PC-3 (cell line): ENCODE data around the gene SNAPC2. TPM values are rescaled to one million over a fixed set of nuclear protein-coding genes. Genes with fewer than 3 reads are reported as not detected.
A peak's percentile ranks its signal among the peaks of the same experiment; 100 is the strongest.

ENCODE experiments used
- ATAC-seq: fragments of 200-7000 bp; cut with Tn5 transposase; 2 replicates; pipeline ENCODE4 v1.9.1; 2020; ENCODE audit warnings: mild to moderate bottlenecking, moderate library complexity
- BruUV-seq: library from RNA; stranded (reverse); fragments of 400-500 nt; replicated peaks from 2 replicates; lab custom pipeline; 2021; lab: Mats Ljungman, UMichigan
- CTCF ChIA-PET: fragments of 300-600 bp; sonication (Branson Sonifier 250); formaldehyde crosslinking; loops from one replicate; lab custom pipeline; 2022; ENCODE audit warnings: antibody characterized with exemption; lab: Charles Lee
- POLR2A ChIA-PET: fragments of 300-600 bp; sonication (Branson Sonifier 250); formaldehyde crosslinking; loops from one replicate; lab custom pipeline; 2022; ENCODE audit warnings: antibody characterized with exemption; ENCODE audit not compliant: unreplicated experiment; lab: Charles Lee
- DNase-seq: peaks from one replicate; pipeline ENCODE4 v3.0.0-alpha.2; 2015
- H2AFZ ChIP-seq: fragments of 300-600 bp; sonication (generic); 2 replicates; pipeline ENCODE4 v1.6.0; 2016; ENCODE audit warnings: antibody characterized with exemption, low read length
- H3F3A ChIP-seq: fragments of 300-600 bp; sonication (generic); one replicate; pipeline ENCODE4 v1.6.0; 2017; ENCODE audit warnings: antibody characterized with exemption, low read length, control low read depth, mild to moderate bottlenecking; ENCODE audit not compliant: unreplicated experiment
- H3K27ac ChIP-seq: fragments of 300-600 bp; sonication (generic); 2 replicates; pipeline ENCODE4 v1.5.1; 2016; ENCODE audit warnings: mild to moderate bottlenecking, low read length
- H3K27me3 ChIP-seq: fragments of 300-600 bp; sonication (generic); 2 replicates; pipeline ENCODE4 v1.6.1; 2016; ENCODE audit warnings: low read length, mixed read lengths
- H3K36me3 ChIP-seq: fragments of 300-600 bp; sonication (generic); 2 replicates; pipeline ENCODE4 v1.6.1; 2016; ENCODE audit warnings: low read depth, mixed run types, low read length, mixed read lengths
- H3K4me1 ChIP-seq: fragments of 300-600 bp; sonication (generic); 2 replicates; pipeline ENCODE4 v1.5.1; 2016; ENCODE audit warnings: low read length; ENCODE audit not compliant: insufficient read depth
- H3K4me2 ChIP-seq: fragments of 300-600 bp; sonication (generic); 2 replicates; pipeline ENCODE4 v1.6.0; 2016; ENCODE audit warnings: low read length
- H3K4me3 ChIP-seq: fragments of 300-600 bp; sonication (generic); 2 replicates; pipeline ENCODE4 v1.5.1; 2016; ENCODE audit warnings: mild to moderate bottlenecking, low read length, mixed read lengths
- H3K79me2 ChIP-seq: fragments of 300-600 bp; sonication (generic); 2 replicates; pipeline ENCODE4 v1.6.1; 2017; ENCODE audit warnings: low read length, mixed read lengths
- H3K9ac ChIP-seq: fragments of 300-600 bp; sonication (generic); 2 replicates; pipeline ENCODE4 v1.6.0; 2016; ENCODE audit warnings: mild to moderate bottlenecking, low read length
- H3K9me2 ChIP-seq: fragments of 300-600 bp; sonication (generic); replicated peaks from 2 replicates; pipeline ENCODE4 v1.6.1; 2016; ENCODE audit warnings: mixed run types, low read length, mixed read lengths
- H3K9me3 ChIP-seq: fragments of 300-600 bp; sonication (generic); 2 replicates; pipeline ENCODE4 v1.6.1; 2016; ENCODE audit warnings: low read length, mixed read lengths
- H4K20me1 ChIP-seq: fragments of 300-600 bp; sonication (generic); 2 replicates; pipeline ENCODE4 v1.6.1; 2016; ENCODE audit warnings: low read length, mixed read lengths
- CTCF ChIP-seq: fragments of 300-600 bp; sonication (generic); conservative IDR thresholded peaks from 2 replicates; pipeline ENCODE4 v1.5.1; 2017; ENCODE audit warnings: antibody characterized with exemption, low read depth, mild to moderate bottlenecking, low read length
- EZH2 ChIP-seq: fragments of 300-600 bp; sonication (generic); IDR thresholded peaks from one replicate; pipeline ENCODE4 v1.6.1; 2017; ENCODE audit warnings: antibody characterized with exemption, mild to moderate bottlenecking, low read length; ENCODE audit not compliant: unreplicated experiment
- EZH2phosphoT487 ChIP-seq: fragments of 300-600 bp; sonication (generic); IDR thresholded peaks from 2 replicates; pipeline ENCODE4 v1.6.1; 2018; ENCODE audit warnings: mild to moderate bottlenecking, antibody characterized with exemption, low read length, borderline replicate concordance
- intact Hi-C: fragments of 100-400 bp; cut with micrococcal nuclease; formaldehyde crosslinking; loops from 2 replicates; pipeline ENCODE4 v1.9.0; 2023
- total RNA-seq: library from RNA; depleted of rRNA; stranded (reverse); fragments of >200 nt; gene quantifications from 2 replicates; pipeline ENCODE4 v1.2.3, GENCODE V29; 2014

SNAPC2 gene
- total RNA-seq, 1 experiment from 2014 or later, result 40.1 TPM

- peak; percentile 98 for DNase-seq
Observed at GRCh38 chr19:7871437-7872305, 48.5 kb upstream of the SNAPC2 start.

GRCh38 chr19:7872306-7873204, 47.6 kb upstream of the SNAPC2 start:
- peaks cover 10% of the 10 kb centered on the region for H3F3A ChIP-seq
- H3K9me2 ChIP-seq, result no peaks in the 10 kb centered on the region
- TF ChIP-seq EZH2phosphoT487, result no peak
- TF ChIP-seq EZH2, result no peak
- TF ChIP-seq CTCF, result no peak
- DNase-seq (no peak), ATAC-seq (no peak)
- H3K36me3 ChIP-seq, result no peaks in the 10 kb centered on the region
- intact Hi-C loops, result loop anchor here (1.0 kb wide), 1 partner anchor 31 kb away; the partner anchor contains the start of gene MAP2K7
- H3K27ac ChIP-seq, result no peak overlapping the region
- H2AFZ ChIP-seq, result no peak overlapping the region
- peaks cover 24% of the 10 kb centered on the region for H3K4me1 ChIP-seq
- no peaks in the 10 kb centered on the region for H3K79me2 ChIP-seq
- no peaks in the 10 kb centered on the region for H3K27me3 ChIP-seq
- H3K9me3 ChIP-seq, result no peaks in the 10 kb centered on the region
- H4K20me1 ChIP-seq, result no peaks in the 10 kb centered on the region
- no peak overlapping the region for H3K9ac ChIP-seq
- no peak overlapping the region for H3K4me3 ChIP-seq
- POLR2A ChIA-PET, result no interaction called here
- peak overlapping the region; percentile 89 for H3K4me2 ChIP-seq
- CTCF ChIA-PET, result no interaction called here
- BruUV-seq, result no TSS peak

More at GRCh38 chr19:7871437-7872305, 48.5 kb upstream of the SNAPC2 start:
- Histone ChIP-seq H3K4me3 (peak overlapping the region; percentile 44; the same call in 1 of the 2 replicates), H3K9ac (no peak overlapping the region), H3K9me2 (no peaks in the 10 kb centered on the region), H4K20me1 (no peaks in the 10 kb centered on the region), H3K36me3 (no peaks in the 10 kb centered on the region), H3K27ac (peak overlapping the region; percentile 31), H3K4me2 (peak overlapping the region; percentile 70), H3K27me3 (no peaks in the 10 kb centered on the region), H3F3A (peaks cover 10% of the 10 kb centered on the region), H3K79me2 (no peaks in the 10 kb centered on the region), H3K9me3 (no peaks in the 10 kb centered on the region), H3K4me1 (peaks cover 24% of the 10 kb centered on the region), H2AFZ (peak overlapping the region; percentile 65)
- TF ChIP-seq CTCF, result no peak
- TF ChIP-seq EZH2phosphoT487, result no peak
- no peak for TF ChIP-seq EZH2
- ChIA-PET CTCF (no interaction called here), POLR2A (interaction anchor here (0.6 kb wide), 1 partner anchor 30 kb away, joined by 16 read pairs; no protein-coding TSS in a partner anchor)
- no TSS peak for BruUV-seq
- intact Hi-C loops, result loop anchor here (1.0 kb wide), 1 partner anchor 32 kb away; the partner anchor contains the start of gene MAP2K7
- ATAC-seq, result peak; percentile 17
